ENCODE results near the gene SNX32. TPM values are rescaled to one million over a fixed set of nuclear protein-coding genes. Genes with fewer than 3 reads are reported as not detected.

Gene SNX32
- total RNA-seq, 1 experiment from 2014 or later: not detected

DNA sequence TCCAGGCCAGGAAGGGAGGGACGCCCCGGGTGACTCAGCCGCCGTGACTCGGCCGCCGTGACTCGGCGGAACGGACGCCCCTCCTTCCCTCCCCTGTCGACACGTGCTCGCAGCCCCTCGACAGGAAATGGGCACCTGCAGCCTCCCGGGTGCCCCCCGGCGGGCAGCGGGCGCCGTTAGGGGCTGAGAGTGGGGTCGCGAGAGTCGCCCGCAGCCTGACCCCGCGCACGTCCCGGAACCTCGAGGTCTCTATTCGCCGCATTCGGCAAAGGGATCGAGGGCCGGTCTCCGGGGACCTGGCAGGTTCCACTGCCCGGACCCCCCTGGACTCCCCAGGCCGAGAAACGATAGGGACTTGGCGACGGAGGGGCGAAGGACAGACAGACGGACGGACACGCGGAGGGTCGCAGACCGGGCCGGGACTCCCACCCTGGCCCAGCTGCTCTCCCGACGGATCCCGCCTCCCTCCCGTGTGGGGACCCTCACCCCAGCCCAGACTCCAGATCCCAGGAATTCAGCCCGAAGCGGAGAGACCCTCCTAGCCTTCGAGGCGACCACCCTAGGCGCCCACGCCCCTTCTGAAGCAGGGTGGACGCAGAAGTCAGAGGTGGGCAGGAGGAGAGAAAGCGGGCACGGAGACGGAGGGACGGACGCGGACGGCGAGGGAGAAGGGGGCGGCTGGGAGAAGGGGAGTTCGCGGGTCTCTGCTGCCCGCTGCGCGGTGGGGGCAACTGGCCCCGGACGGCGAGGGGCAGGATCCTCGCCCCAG lies 65.8 kb downstream of the SNX32 start:
- peak; percentile 96 for DNase-seq (ENCODE audit: low read depth)

- DNase-seq (ENCODE audit: low read depth): peak; percentile 98
Measured at GRCh38 chr11:65900125-65900898, 66.5 kb downstream of the SNX32 start, which contains the start of gene FOSL1. Gene FOSL1, minus strand, starts transcription at chr11:65900388. Its CDS starts 49 bp downstream, at chr11:65900339.

DNA sequence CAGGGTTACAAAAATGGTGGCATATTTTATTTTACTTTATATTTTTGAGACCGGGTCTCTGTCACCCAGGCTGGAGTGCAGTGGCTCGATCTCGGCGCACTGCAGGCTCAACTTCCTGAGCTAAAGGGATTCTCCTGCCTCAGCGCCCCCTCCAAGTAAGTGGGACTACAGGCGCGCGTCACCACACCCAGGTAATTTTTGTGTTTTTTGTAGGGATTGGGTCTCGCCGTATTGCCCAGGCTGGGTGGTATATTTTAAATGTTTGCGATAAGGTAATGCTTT lies 67.1 kb downstream of the SNX32 start:
- DNase-seq (ENCODE audit: low read depth): no peak

- DNase-seq (ENCODE audit: low read depth): peak; percentile 96
Measured at GRCh38 chr11:65903068-65903481, 69.3 kb downstream of the SNX32 start.

Other genes starting within 250 kb of the SNX32 start
- not detected in 2 replicates for gene KCNK7, start 238.2 kb upstream of the SNX32 start, total RNA-seq (2014; rRNA removed; shearing (Covaris generic))
- gene MAP3K11, start 219.7 kb upstream of the SNX32 start, total RNA-seq (2014; rRNA removed; shearing (Covaris generic)): 16.6 and 22.4 TPM in 2 replicates
- gene PCNX3, start 218.2 kb upstream of the SNX32 start, total RNA-seq (2014; rRNA removed; shearing (Covaris generic)): 15.1 and 16.2 TPM in 2 replicates
- gene SIPA1, start 195.9 kb upstream of the SNX32 start, total RNA-seq (2014; rRNA removed; shearing (Covaris generic)): 11.1 and 12.6 TPM in 2 replicates
- 14.9 and 19.7 TPM in 2 replicates for gene RELA, start 171.0 kb upstream of the SNX32 start, total RNA-seq (2014; rRNA removed; shearing (Covaris generic))
- gene KAT5, start 121.7 kb upstream of the SNX32 start, total RNA-seq (2014; rRNA removed; shearing (Covaris generic)): 59.4 and 66.9 TPM in 2 replicates
- 61.2 and 80.5 TPM in 2 replicates for gene RNASEH2C, start 113.2 kb upstream of the SNX32 start, total RNA-seq (2014; rRNA removed; shearing (Covaris generic))
- gene AP5B1, start 53.0 kb upstream of the SNX32 start, total RNA-seq (2014; rRNA removed; shearing (Covaris generic)): 10.7 and 13.0 TPM in 2 replicates
- not detected in 2 replicates for gene OVOL1, start 46.9 kb upstream of the SNX32 start, total RNA-seq (2014; rRNA removed; shearing (Covaris generic))
- 1,524 and 1,831 TPM in 2 replicates for gene CFL1, start 24.2 kb downstream of the SNX32 start, total RNA-seq (2014; rRNA removed; shearing (Covaris generic))
- gene MUS81, start 26.5 kb downstream of the SNX32 start, total RNA-seq (2014; rRNA removed; shearing (Covaris generic)): 54.9 and 63.1 TPM in 2 replicates
- 7.1 and 7.4 TPM in 2 replicates for gene EFEMP2, start 38.8 kb downstream of the SNX32 start, total RNA-seq (2014; rRNA removed; shearing (Covaris generic))
- gene CTSW, start 45.9 kb downstream of the SNX32 start, total RNA-seq (2014; rRNA removed; shearing (Covaris generic)): 0.11 TPM in 1 of 2 replicates, not detected in the other
- 104 and 124 TPM in 2 replicates for gene FIBP, start 54.5 kb downstream of the SNX32 start, total RNA-seq (2014; rRNA removed; shearing (Covaris generic))
- 43.7 and 61.0 TPM in 2 replicates for gene CCDC85B, start 56.7 kb downstream of the SNX32 start, total RNA-seq (2014; rRNA removed; shearing (Covaris generic))
- 54.0 and 59.3 TPM in 2 replicates for gene FOSL1, start 66.4 kb downstream of the SNX32 start, total RNA-seq (2014; rRNA removed; shearing (Covaris generic))
- gene C11orf68, start 85.1 kb downstream of the SNX32 start, total RNA-seq (2014; rRNA removed; shearing (Covaris generic)): 12.5 and 19.1 TPM in 2 replicates
- gene DRAP1, start 85.5 kb downstream of the SNX32 start, total RNA-seq (2014; rRNA removed; shearing (Covaris generic)): 267 and 294 TPM in 2 replicates
- not detected in 2 replicates for gene TSGA10IP, start 111.5 kb downstream of the SNX32 start, total RNA-seq (2014; rRNA removed; shearing (Covaris generic))
- gene SART1, start 127.8 kb downstream of the SNX32 start, total RNA-seq (2014; rRNA removed; shearing (Covaris generic)): 67.4 and 84.6 TPM in 2 replicates
- gene EIF1AD, start 168.2 kb downstream of the SNX32 start, total RNA-seq (2014; rRNA removed; shearing (Covaris generic)): 58.6 and 60.9 TPM in 2 replicates
- gene BANF1, start 168.5 kb downstream of the SNX32 start, total RNA-seq (2014; rRNA removed; shearing (Covaris generic)): 54.1 and 65.0 TPM in 2 replicates
- not detected in 2 replicates for gene CST6, start 178.0 kb downstream of the SNX32 start, total RNA-seq (2014; rRNA removed; shearing (Covaris generic))
- gene CATSPER1, start 192.5 kb downstream of the SNX32 start, total RNA-seq (2014; rRNA removed; shearing (Covaris generic)): 0.45 and 1.3 TPM in 2 replicates
- not detected in 2 replicates for gene GAL3ST3, start 215.2 kb downstream of the SNX32 start, total RNA-seq (2014; rRNA removed; shearing (Covaris generic))
- gene SF3B2, start 218.4 kb downstream of the SNX32 start, total RNA-seq (2014; rRNA removed; shearing (Covaris generic)): 257 and 289 TPM in 2 replicates
- 10.9 and 13.0 TPM in 2 replicates for gene PACS1, start 236.3 kb downstream of the SNX32 start, total RNA-seq (2014; rRNA removed; shearing (Covaris generic))